IPS DF 4.7 (cell line): ENCODE results near the gene TSC1.
"Not testable (repeated sequence)": the region's sequence is repeated elsewhere in the genome, so short reads cannot be mapped to it uniquely, and the experiment has no call there.

ENCODE experiments used
- DNase-seq: peaks from one replicate; pipeline ENCODE4 v3.0.0-alpha.2; 2013; ENCODE audit warnings: low spot score; ENCODE audit errors: extremely low read depth

TSC1 gene

GRCh38 chr9:132944294-132945185 lies at the start of gene TSC1:
TSS of gene TSC1 (minus strand) at chr9:132944616. CDS start at chr9:132928872, 15,744 bp downstream.
- peak; percentile 49 for DNase-seq

- no peak for DNase-seq
Measured at GRCh38 chr9:132993511-132993939, 49.1 kb upstream of the TSC1 start.

- no peak for DNase-seq
Measured at GRCh38 chr9:132991351-132992300, 47.2 kb upstream of the TSC1 start.

DNA sequence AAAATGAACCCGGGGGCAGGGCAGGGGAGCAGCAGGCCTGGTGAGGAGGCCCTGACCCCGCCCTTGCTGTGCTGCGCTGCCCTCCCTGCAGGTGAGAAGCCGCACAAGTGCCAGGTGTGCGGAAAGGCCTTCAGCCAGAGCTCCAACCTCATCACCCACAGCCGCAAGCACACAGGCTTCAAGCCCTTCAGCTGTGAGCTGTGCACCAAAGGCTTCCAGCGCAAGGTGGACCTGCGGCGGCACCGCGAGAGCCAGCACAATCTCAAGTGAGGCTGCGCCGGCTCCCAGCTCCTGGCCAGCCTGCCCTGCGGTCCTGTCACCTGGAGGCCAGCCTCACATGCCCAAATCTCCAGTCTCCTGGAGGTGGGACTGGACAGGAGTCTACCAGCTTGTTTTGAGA lies 46.4 kb upstream of the TSC1 start:
- no peak for DNase-seq

- DNase-seq: not testable (repeated sequence)
Measured at GRCh38 chr9:132989998-132990557, 45.7 kb upstream of the TSC1 start.

DNA sequence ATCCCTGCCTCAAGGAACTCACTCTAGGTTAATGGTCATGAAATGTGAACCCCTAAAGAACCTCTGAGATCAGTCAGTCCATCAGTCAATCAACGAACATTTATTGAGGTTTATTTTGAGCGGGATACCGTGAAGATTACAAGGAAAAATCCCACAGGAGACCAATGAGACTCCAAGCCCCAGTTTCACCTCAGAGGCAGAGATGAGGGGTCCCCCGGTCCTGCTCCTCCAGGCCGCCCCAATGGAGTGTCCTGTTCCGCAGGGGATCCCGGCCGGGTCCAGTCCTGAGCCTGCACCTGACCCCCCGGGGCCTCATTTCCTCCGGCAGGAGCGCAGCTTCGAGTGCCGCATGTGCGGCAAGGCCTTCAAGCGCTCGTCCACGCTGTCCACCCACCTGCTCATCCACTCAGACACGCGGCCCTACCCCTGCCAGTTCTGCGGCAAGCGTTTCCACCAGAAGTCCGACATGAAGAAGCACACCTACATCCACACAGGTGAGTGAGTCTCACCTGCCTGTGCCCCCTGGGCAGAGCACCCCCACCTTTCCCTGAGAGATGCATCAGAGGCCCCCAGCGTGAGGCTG lies 45.1 kb upstream of the TSC1 start:
- no peak for DNase-seq

DNA sequence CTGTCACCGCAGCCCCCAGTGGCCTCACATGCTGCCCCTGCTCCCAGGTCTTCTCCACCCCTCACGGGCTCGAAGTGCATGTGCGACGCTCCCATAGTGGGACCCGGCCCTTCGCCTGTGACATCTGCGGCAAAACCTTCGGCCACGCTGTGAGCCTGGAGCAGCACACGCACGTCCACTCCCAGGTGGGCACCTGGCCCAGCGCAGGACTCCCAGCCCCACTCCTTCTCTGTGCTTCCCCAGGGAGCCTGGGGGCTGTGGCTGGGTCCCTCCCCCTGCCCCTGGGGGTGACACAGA lies 44.5 kb upstream of the TSC1 start:
- no peak for DNase-seq

- DNase-seq: no peak
Measured at GRCh38 chr9:132988244-132989013, 44.0 kb upstream of the TSC1 start.

- DNase-seq: no peak
Measured at GRCh38 chr9:132986640-132987620, 42.5 kb upstream of the TSC1 start.

- DNase-seq: no peak
Measured at GRCh38 chr9:132986114-132986513, 41.7 kb upstream of the TSC1 start.

GRCh38 chr9:132985489-132985888 lies 41.1 kb upstream of the TSC1 start:
- no peak for DNase-seq

- no peak for DNase-seq
Measured at GRCh38 chr9:132985071-132985350, 40.6 kb upstream of the TSC1 start.

GRCh38 chr9:132984202-132985070 lies 40.0 kb upstream of the TSC1 start:
- DNase-seq: no peak

GRCh38 chr9:132983491-132984201 lies 39.2 kb upstream of the TSC1 start:
- DNase-seq: no peak

DNA sequence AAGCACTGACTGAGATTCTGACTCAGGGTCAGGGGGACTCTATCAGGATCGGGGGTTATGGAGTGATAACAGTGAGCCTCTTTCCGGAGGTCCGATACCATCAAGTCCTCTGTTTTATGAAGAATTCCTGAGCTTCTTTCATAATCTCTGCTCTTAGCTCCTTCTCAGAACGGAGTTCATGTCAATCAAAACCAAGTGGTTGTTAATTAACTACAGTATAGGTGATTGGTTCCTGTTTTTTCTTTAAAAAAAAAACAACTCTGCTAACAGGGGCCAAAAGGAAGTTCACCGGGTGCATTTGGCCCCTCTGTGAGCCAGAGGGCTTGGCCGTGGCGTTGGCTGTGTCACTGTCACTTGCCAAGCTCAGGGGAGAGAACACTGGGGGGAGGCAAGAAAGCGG lies 38.0 kb upstream of the TSC1 start:
- no peak for DNase-seq

DNA sequence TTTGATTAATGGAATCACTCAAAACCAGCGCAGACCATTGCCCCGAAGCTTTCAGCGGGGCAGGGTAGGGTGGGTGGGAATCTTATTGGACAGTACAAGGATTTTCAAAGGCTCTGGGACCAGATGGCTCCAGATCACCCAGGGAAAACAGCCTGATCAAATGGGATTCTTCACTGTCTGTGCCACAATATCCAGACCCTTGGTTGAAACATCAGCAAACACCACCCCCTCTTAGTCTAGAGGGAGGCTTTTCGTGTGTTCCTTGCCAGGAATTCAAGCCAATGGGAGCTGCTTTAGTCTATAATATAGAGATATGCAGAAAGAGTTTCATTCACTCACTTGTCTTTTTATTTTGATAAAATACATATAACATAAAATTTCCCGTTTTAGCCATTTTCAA lies 35.7 kb upstream of the TSC1 start:
- no peak for DNase-seq

DNA sequence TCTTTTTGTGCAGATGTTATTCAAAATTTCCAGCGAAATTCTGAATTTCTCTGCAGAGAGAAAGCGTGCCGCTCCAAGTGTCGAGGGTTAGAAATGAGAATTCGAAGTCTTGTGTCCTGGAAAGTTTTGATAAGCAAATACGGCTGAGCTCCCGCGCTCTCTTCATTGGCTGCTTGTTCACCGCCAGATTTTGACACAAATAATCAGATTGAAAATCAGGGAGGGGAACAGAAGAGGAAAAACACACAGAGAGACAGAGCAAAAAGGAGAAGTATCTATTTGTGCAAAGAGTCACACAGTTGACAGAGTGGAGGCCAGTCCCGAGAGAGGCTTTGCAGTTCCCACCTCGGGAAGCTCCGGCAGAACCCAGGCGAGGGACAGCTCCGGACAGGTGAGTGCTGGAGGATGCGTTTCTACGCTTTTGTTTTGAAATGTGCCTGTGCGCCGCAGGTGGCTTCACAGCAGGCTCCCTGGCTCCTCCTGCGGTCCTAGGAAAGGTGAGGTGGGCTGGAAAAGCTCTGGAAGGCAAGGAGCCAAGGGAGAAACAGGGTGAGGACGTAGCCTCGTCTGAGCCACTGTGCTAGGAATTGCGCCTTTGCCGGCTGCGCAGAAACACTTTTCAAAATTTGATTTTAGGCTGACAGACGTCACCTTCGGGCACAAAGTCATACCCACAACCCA lies 34.2 kb upstream of the TSC1 start, which contains the start of gene GFI1B:
Gene GFI1B, plus strand, starts transcription at position 244 of the 681 bp plus-strand sequence. CDS start 7,985 bp downstream, outside the sequence.
- DNase-seq: no peak

GRCh38 chr9:132978112-132978450 lies 33.7 kb upstream of the TSC1 start:
- DNase-seq: no peak
